H9 (cell line): ENCODE measurements around the gene DAB2IP. TPM values are rescaled to one million over a fixed set of nuclear protein-coding genes. Genes with fewer than 3 reads are reported as not detected.

Experiments used
- DNase-seq: peaks from one replicate; pipeline ENCODE4 v3.0.0-alpha.2; 2017
- H2AFZ ChIP-seq: one replicate; pipeline ENCODE4 v1.6.1; 2013; ENCODE audit warnings: mild to moderate bottlenecking, low read length, control low read depth, moderate library complexity
- H2AK5ac ChIP-seq: 2 replicates; pipeline ENCODE4 v1.6.1; 2013; ENCODE audit warnings: low read length, control low read depth, mixed read lengths; ENCODE audit not compliant: insufficient read length
- H2BK120ac ChIP-seq: one replicate; pipeline ENCODE4 v1.6.1; 2013; ENCODE audit warnings: low read depth, mild to moderate bottlenecking, low read length, control low read depth, inconsistent platforms; ENCODE audit not compliant: poor library complexity, severe bottlenecking
- H2BK12ac ChIP-seq: 2 replicates; pipeline ENCODE4 v1.6.1; 2013; ENCODE audit warnings: low read length, control low read depth, mixed read lengths, low read depth; ENCODE audit not compliant: insufficient read length
- H2BK15ac ChIP-seq: 2 replicates; pipeline ENCODE4 v1.6.1; 2013; ENCODE audit warnings: low read depth, low read length, control low read depth
- H2BK20ac ChIP-seq: one replicate; pipeline ENCODE4 v1.6.1; 2013; ENCODE audit warnings: low read depth, mild to moderate bottlenecking, low read length, control low read depth, inconsistent platforms; ENCODE audit not compliant: poor library complexity, severe bottlenecking
- H2BK5ac ChIP-seq: 2 replicates; pipeline ENCODE4 v1.6.1; 2013; ENCODE audit warnings: low read length, control low read depth, mixed read lengths; ENCODE audit not compliant: insufficient read length
- H3K14ac ChIP-seq: 2 replicates; pipeline ENCODE4 v1.6.1; 2013; ENCODE audit warnings: low read length, control low read depth; ENCODE audit not compliant: insufficient read depth
- H3K18ac ChIP-seq: 2 replicates; pipeline ENCODE4 v1.6.1; 2013; ENCODE audit warnings: low read depth, mild to moderate bottlenecking, mixed read lengths, low read length, control low read depth; ENCODE audit not compliant: insufficient read length
- H3K23ac ChIP-seq: 2 replicates; pipeline ENCODE4 v1.6.1; 2013; ENCODE audit warnings: low read length, control low read depth, mixed read lengths, low read depth; ENCODE audit not compliant: insufficient read length
- H3K23me2 ChIP-seq: 2 replicates; pipeline ENCODE4 v1.6.1; 2013; ENCODE audit warnings: low read depth, mild to moderate bottlenecking, mixed read lengths, low read length, control low read depth; ENCODE audit not compliant: insufficient read length, poor library complexity, severe bottlenecking
- H3K27ac ChIP-seq: 2 replicates; pipeline ENCODE4 v1.5.1; 2013; ENCODE audit warnings: low read length, control low read depth, mixed read lengths, low read depth; ENCODE audit not compliant: insufficient read length
- H3K27me3 ChIP-seq: 2 replicates; pipeline ENCODE4 v1.6.1; 2013; ENCODE audit warnings: low read length, control low read depth, inconsistent platforms; ENCODE audit not compliant: insufficient read depth
- H3K4ac ChIP-seq: 2 replicates; pipeline ENCODE4 v1.6.1; 2013; ENCODE audit warnings: low read depth, mild to moderate bottlenecking, control low read depth, inconsistent platforms, low read length, moderate library complexity
- H3K4me1 ChIP-seq: 2 replicates; pipeline ENCODE4 v1.6.1; 2013; ENCODE audit warnings: low read length, control low read depth, inconsistent platforms; ENCODE audit not compliant: insufficient read depth
- H3K4me2 ChIP-seq: 2 replicates; pipeline ENCODE4 v1.6.1; 2013; ENCODE audit warnings: low read length, control low read depth, mixed read lengths; ENCODE audit not compliant: insufficient read length, insufficient read depth
- H3K56ac ChIP-seq: 2 replicates; pipeline ENCODE4 v1.6.1; 2013; ENCODE audit warnings: low read depth, mild to moderate bottlenecking, mixed read lengths, low read length, control low read depth; ENCODE audit not compliant: insufficient read length
- H3K79me1 ChIP-seq: 2 replicates; pipeline ENCODE4 v1.6.1; 2013; ENCODE audit warnings: low read depth, mild to moderate bottlenecking, moderate library complexity, low read length, control low read depth, inconsistent platforms; ENCODE audit not compliant: insufficient read depth, poor library complexity, severe bottlenecking
- H3K79me2 ChIP-seq: 2 replicates; pipeline ENCODE4 v1.6.1; 2013; ENCODE audit warnings: low read length, control low read depth, inconsistent platforms; ENCODE audit not compliant: insufficient read depth
- H3K9ac ChIP-seq: 2 replicates; pipeline ENCODE4 v1.6.1; 2013; ENCODE audit warnings: low read length, control low read depth, mixed read lengths; ENCODE audit not compliant: insufficient read length; ENCODE audit errors: extremely low read depth
- H3K9me3 ChIP-seq: one replicate; pipeline ENCODE4 v1.6.1; 2013; ENCODE audit warnings: low read depth, low read length, inconsistent platforms; ENCODE audit not compliant: control insufficient read depth
- H3T11ph ChIP-seq: one replicate; pipeline ENCODE4 v1.6.1; 2013; ENCODE audit warnings: mild to moderate bottlenecking, low read length, control low read depth, inconsistent platforms
- H4K20me1 ChIP-seq: one replicate; pipeline ENCODE4 v1.6.1; 2013; ENCODE audit not compliant: control insufficient read depth, insufficient read length, insufficient read depth
- H4K5ac ChIP-seq: 2 replicates; pipeline ENCODE4 v1.6.1; 2013; ENCODE audit warnings: low read depth, mild to moderate bottlenecking, mixed read lengths, low read length, control low read depth; ENCODE audit not compliant: insufficient read length
- H4K8ac ChIP-seq: replicated peaks from 2 replicates; pipeline ENCODE4 v1.6.1; 2013; ENCODE audit warnings: low read length, control low read depth, mixed read lengths, low read depth; ENCODE audit not compliant: insufficient read length
- H4K91ac ChIP-seq: 2 replicates; pipeline ENCODE4 v1.6.1; 2013; ENCODE audit warnings: low read depth, mild to moderate bottlenecking, moderate library complexity, mixed read lengths, low read length, control low read depth; ENCODE audit not compliant: insufficient read length
- H3K27ac Mint-ChIP-seq, 3 experiments: 2 replicates in 2 of 3; 3 replicates in 1 of 3; pipeline ENCODE4 v1.8.0; 2020 to 2021; ENCODE audit warnings: mixed read lengths in 3 of 3, mild to moderate bottlenecking in 1 of 3, moderate library complexity in 1 of 3
- H3K27me3 Mint-ChIP-seq: 2 replicates; pipeline ENCODE4 v1.8.0; 2021; ENCODE audit warnings: low read depth, mild to moderate bottlenecking, moderate library complexity, mixed read lengths
- H3K36me3 Mint-ChIP-seq, 3 experiments: 2 replicates in 2 of 3; 3 replicates in 1 of 3; pipeline ENCODE4 v1.8.0; 2020 to 2021; ENCODE audit warnings: low read depth in 3 of 3, mixed read lengths in 3 of 3; ENCODE audit not compliant: insufficient read depth in 1 of 3
- H3K4me1 Mint-ChIP-seq, 2 experiments: 2 replicates each; pipeline ENCODE4 v1.8.0; 2020; ENCODE audit warnings: mixed read lengths in 2 of 2
- H3K4me3 Mint-ChIP-seq, 2 experiments: 2 replicates in 1 of 2; 3 replicates in 1 of 2; pipeline ENCODE4 v1.8.0; 2020 to 2021; ENCODE audit warnings: mild to moderate bottlenecking in 2 of 2, mixed read lengths in 2 of 2, moderate library complexity in 1 of 2
- H3K9me3 Mint-ChIP-seq, 2 experiments: 2 replicates in 1 of 2; 3 replicates in 1 of 2; pipeline ENCODE4 v1.8.0; 2020; ENCODE audit warnings: mild to moderate bottlenecking in 2 of 2, mixed read lengths in 2 of 2, moderate library complexity in 1 of 2
- CTCF ChIP-seq: fragments of 200-600 bp; sonication (generic); conservative IDR thresholded peaks from 3 replicates; pipeline ENCODE4 v1.8.0; 2021; ENCODE audit warnings: antibody characterized with exemption, mild to moderate bottlenecking
- WGBS: extraction: QIAGEN DNeasy Blood & Tissue Kit; methylation state at CpG from one replicate; pipeline ENCODE4 v1.1.7; 2013; ENCODE audit warnings: missing lambda C conversion rate, low lambda C conversion rate, mixed read lengths; ENCODE audit not compliant: insufficient read length; ENCODE audit errors: extremely low coverage; 5-methylcytosine and 5-hydroxymethylcytosine counted together
- total RNA-seq: library from RNA; stranded (reverse); gene quantifications from 2 replicates; pipeline ENCODE4 v1.2.1, GENCODE V29; 2021

The DAB2IP gene
- total RNA-seq, 1 experiment from 2014 or later, result 22.6 TPM

- Histone ChIP-seq H4K91ac (no peak overlapping the region), H4K20me1 (no peaks in the 10 kb centered on the region), H2BK120ac (no peak overlapping the region), H3K27me3 (no peaks in the 10 kb centered on the region), H3T11ph (no peak overlapping the region), H2AK5ac (no peak overlapping the region), H3K9ac (no peak overlapping the region), H3K4me2 (no peak overlapping the region), H3K79me2 (no peaks in the 10 kb centered on the region), H2BK20ac (no peak overlapping the region), H3K79me1 (no peaks in the 10 kb centered on the region), H3K23me2 (no peaks in the 10 kb centered on the region), H2BK12ac (no peak overlapping the region), H3K14ac (no peak overlapping the region), H2BK5ac (no peak overlapping the region), H3K4ac (no peak overlapping the region), H3K9me3 (no peaks in the 10 kb centered on the region), H3K27ac (no peak overlapping the region), H3K23ac (no peak overlapping the region), H3K18ac (no peak overlapping the region), H2AFZ (no peak overlapping the region), H2BK15ac (no peak overlapping the region), H4K8ac (no peak overlapping the region), H3K56ac (no peak overlapping the region), H4K5ac (no peak overlapping the region), H3K4me1 (no peaks in the 10 kb centered on the region)
- H3K9me3 Mint-ChIP-seq, result no peaks in the 10 kb centered on the region; a peak in 1 of 5 replicates
- TF ChIP-seq CTCF, result no peak
- H3K4me1 Mint-ChIP-seq, result peaks cover 11 to 16% of the 10 kb centered on the region in 2 experiments
- H3K27ac Mint-ChIP-seq, result no peak overlapping the region
- no CpG with 5 or more reads among the region's 17 CpGs for WGBS
- no peak for DNase-seq
- H3K4me3 Mint-ChIP-seq, result no peak overlapping the region
- no peaks in the 10 kb centered on the region for H3K36me3 Mint-ChIP-seq
- H3K27me3 Mint-ChIP-seq, result peaks cover 5% of the 10 kb centered on the region
Observed at GRCh38 chr9:121827251-121827967, 176.0 kb downstream of the DAB2IP start.
